Measurements from ENCODE around the gene DNMBP.

DNA sequence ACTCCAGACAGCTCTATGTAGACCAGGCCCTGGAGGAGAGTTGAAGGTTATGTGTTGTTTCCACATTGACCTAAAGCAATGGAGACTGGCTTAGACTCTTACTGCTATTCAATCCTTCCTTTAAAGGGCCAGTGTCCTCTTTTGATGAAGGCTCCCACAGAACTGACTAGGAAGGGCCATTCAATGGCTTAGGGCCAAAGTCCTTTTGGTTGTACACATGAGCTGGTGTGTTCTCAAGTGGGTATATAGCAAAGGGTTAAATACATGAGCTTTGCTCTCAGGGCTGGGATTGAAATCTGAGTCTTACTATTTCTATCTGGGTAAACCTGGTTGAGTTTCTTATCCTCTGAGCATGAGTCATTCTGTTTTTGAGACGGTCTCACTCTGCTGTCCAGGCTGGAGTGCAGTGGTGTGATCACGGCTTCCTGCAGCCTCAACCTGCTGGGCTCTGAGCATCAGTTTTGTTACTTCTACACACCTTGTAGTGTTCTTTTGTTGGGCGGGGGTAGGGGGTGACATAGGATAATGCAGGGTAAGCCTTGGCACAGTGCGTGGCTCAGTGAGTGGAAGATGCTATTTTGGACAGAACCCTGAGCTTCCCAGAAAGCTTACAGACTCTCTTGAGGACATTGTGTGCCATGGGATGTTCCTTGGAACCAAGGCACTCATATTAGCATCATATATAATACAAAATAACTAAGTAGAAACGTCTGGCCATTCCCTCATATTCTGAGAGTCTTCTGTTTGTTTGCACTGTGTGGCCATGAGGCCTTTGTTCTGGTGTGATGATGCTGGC is 137.2 kb downstream of the DNMBP start:
- no peak for TF ChIP-seq CTCF (IDR thresholded peaks at IDR 0.05)
- TF ChIP-seq POLR2A (IDR thresholded peaks at IDR 0.05): no peak

Data from sigmoid colon (tissue), 3 donors.